Measurements from ENCODE around the gene NPHP4. TPM values are rescaled to one million over a fixed set of nuclear protein-coding genes. Genes with fewer than 3 reads are reported as not detected.

NPHP4 gene
- total RNA-seq, 2 experiments from 2014 or later: 15.4 to 20.3 TPM

DNA sequence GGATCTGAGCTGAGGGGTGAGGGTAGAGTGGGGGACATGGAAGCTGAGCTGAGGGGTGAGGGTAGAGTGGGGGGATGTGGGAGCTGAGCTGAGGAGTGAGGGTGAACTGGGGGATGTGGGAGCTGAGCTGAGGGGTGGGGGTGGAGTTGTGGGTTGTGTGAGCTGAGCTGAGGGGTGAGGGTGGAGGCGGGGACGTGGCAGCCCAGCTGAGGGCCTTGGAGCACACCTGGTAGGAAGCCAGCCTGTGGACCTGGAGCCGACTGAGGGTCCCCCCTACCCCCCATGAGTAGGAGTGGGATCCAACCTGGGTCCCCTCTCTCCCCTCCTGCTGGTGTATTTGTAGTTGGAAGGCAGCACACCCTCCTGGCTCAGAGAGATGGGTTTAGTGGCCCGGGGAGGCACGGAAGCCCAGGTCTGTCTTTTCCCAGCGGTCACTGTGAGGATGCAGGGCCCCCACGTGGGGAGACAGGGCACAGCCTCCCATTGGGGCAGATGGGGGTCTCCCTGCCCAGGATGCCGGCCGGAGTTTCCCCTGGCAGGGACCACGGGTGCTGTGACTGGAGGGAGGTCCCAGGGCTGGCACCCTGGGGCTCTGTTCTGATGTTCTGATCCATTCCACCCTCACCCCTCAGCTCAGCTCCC is 13.2 kb upstream of the NPHP4 start:
- CTCF ChIA-PET: no interaction called here
- H3K27me3 Mint-ChIP-seq: no peaks in the 10 kb centered on the region
- peaks cover 38% of the 10 kb centered on the region for H3K4me1 Mint-ChIP-seq
- peaks cover 4% of the 10 kb centered on the region for H3K36me3 Mint-ChIP-seq
- ATAC-seq (no peak), DNase-seq (no peak)
- H3K27ac Mint-ChIP-seq: no peak overlapping the region
- no peaks in the 10 kb centered on the region for H3K9me3 Mint-ChIP-seq (ENCODE audit: low read depth)
- no peak overlapping the region for H3K4me3 Mint-ChIP-seq

- Mint-ChIP-seq H3K4me3 (no peak overlapping the region), H3K9me3 (ENCODE audit: low read depth) (no peaks in the 10 kb centered on the region), H3K36me3 (peaks cover 4% of the 10 kb centered on the region), H3K27ac (no peak overlapping the region), H3K4me1 (peaks cover 38% of the 10 kb centered on the region), H3K27me3 (no peaks in the 10 kb centered on the region)
- CTCF ChIA-PET: no interaction called here
- ATAC-seq: no peak
- DNase-seq: no peak
Measured at GRCh38 chr1:6004412-6005123, 12.3 kb upstream of the NPHP4 start.

- H3K27me3 Mint-ChIP-seq: no peaks in the 10 kb centered on the region
- H3K4me1 Mint-ChIP-seq: peaks cover 36% of the 10 kb centered on the region
- H3K27ac Mint-ChIP-seq: no peak overlapping the region
- no peak overlapping the region for H3K4me3 Mint-ChIP-seq
- DNase-seq (no peak), ATAC-seq (no peak)
- H3K9me3 Mint-ChIP-seq (ENCODE audit: low read depth): no peaks in the 10 kb centered on the region
- H3K36me3 Mint-ChIP-seq: peaks cover 4% of the 10 kb centered on the region
- CTCF ChIA-PET: interaction anchor here (1.7 kb wide), 1 partner anchor 24 kb away, joined by 3 read pairs; no protein-coding TSS in a partner anchor
Measured at GRCh38 chr1:6003568-6004411, 11.6 kb upstream of the NPHP4 start.

DNA sequence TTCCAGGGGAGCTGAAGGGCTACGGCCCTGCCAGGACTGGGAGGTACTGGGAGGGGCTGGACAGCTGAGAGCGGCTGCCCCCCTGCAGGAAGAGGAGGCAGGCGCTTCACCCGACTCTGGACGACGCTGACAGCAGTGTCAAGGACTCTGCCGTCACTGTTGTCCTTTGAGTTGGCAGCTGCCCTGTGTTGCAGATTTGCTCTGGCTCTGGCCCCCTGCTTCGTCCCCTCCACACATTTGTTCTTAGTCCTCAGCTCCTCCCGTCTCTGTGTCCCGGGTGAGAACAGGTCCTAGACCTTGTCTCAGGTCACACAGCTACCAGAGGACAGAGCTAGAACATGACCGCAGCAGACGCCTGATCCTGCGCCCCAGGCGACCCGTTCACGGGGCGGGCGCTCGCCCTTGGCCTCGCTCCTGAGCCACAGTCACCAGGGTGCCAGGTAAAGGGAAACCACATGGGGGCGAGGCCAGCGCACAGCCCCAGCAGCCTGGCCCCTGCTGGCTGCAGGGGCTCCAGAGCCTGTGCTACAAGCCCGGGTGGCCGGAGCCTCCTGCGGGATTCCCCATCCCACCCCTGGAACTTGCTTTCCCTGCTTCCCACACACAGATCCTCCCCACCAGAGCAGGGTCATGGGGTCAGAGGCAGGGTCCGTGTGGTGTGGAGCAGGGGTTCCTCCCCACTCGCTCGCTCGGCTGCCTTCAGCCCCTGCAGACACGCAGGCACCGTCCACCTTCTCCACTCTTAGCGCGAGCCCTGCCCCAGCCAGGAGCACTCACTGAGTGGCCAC is 10.7 kb upstream of the NPHP4 start:
- CTCF ChIA-PET: interaction anchor here (1.7 kb wide), 1 partner anchor 25 kb away, joined by 3 read pairs; no protein-coding TSS in a partner anchor
- Mint-ChIP-seq H3K27me3 (no peaks in the 10 kb centered on the region), H3K36me3 (peaks cover 4% of the 10 kb centered on the region), H3K27ac (no peak overlapping the region), H3K4me1 (peaks cover 38% of the 10 kb centered on the region), H3K9me3 (ENCODE audit: low read depth) (no peaks in the 10 kb centered on the region), H3K4me3 (no peak overlapping the region)
- ATAC-seq: no peak
- DNase-seq: no peak

GRCh38 chr1:6001992-6002576 is 9.9 kb upstream of the NPHP4 start:
- H3K27ac Mint-ChIP-seq: no peak overlapping the region
- no peak overlapping the region for H3K4me3 Mint-ChIP-seq
- H3K27me3 Mint-ChIP-seq: no peaks in the 10 kb centered on the region
- H3K9me3 Mint-ChIP-seq (ENCODE audit: low read depth): no peaks in the 10 kb centered on the region
- CTCF ChIA-PET: interaction anchor here (1.7 kb wide), 1 partner anchor 26 kb away, joined by 3 read pairs; no protein-coding TSS in a partner anchor
- ATAC-seq (no peak), DNase-seq (no peak)
- peaks cover 32% of the 10 kb centered on the region for H3K4me1 Mint-ChIP-seq
- H3K36me3 Mint-ChIP-seq: peaks cover 5% of the 10 kb centered on the region

DNA sequence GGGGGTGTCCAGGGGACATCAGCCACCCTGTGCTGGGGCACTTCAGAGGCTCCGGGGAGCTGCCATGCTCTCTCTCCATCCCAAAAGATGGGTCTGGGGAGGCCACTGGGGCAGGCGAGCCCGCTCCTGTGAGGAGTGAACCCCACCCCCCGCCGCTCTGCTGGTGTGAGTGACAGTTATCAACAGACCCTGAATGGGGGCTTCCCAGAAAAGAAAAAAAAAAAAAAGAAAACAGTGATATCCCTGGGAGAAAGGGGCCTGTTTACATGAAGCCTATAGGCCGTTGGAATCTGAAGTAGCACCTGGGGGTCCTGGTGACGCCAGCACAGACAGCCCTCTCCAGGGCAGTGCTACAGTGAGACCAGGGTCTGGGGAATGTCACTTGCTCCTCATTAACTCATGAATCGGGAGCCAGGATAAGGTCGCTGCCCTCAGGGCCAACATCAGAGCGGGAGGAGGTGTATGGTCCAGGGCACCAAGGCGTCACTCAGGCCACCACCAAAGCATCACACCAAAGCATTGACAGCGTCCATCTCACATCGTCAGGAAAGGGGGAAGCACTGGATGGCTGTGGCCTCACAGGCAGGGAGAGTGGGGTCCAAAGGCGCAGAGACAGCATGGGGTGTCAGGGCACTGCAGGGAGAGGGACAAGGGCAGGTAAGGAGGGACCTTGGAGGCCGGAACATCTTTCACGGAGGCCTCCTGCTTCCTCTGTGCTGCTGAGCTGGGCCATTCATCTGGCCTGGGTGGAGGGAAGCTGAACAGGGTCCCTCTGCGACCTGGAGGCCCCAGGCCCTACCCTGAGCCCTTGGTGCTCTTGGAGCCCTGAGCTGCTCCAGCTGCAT is 8.4 kb upstream of the NPHP4 start:
- CTCF ChIA-PET: no interaction called here
- no peak for ATAC-seq
- H3K27me3 Mint-ChIP-seq: no peaks in the 10 kb centered on the region
- H3K9me3 Mint-ChIP-seq (ENCODE audit: low read depth): no peaks in the 10 kb centered on the region
- H3K27ac Mint-ChIP-seq: no peak overlapping the region
- no peak overlapping the region for H3K4me3 Mint-ChIP-seq
- H3K4me1 Mint-ChIP-seq: peaks cover 34% of the 10 kb centered on the region
- DNase-seq: no peak
- H3K36me3 Mint-ChIP-seq: peaks cover 5% of the 10 kb centered on the region

DNA sequence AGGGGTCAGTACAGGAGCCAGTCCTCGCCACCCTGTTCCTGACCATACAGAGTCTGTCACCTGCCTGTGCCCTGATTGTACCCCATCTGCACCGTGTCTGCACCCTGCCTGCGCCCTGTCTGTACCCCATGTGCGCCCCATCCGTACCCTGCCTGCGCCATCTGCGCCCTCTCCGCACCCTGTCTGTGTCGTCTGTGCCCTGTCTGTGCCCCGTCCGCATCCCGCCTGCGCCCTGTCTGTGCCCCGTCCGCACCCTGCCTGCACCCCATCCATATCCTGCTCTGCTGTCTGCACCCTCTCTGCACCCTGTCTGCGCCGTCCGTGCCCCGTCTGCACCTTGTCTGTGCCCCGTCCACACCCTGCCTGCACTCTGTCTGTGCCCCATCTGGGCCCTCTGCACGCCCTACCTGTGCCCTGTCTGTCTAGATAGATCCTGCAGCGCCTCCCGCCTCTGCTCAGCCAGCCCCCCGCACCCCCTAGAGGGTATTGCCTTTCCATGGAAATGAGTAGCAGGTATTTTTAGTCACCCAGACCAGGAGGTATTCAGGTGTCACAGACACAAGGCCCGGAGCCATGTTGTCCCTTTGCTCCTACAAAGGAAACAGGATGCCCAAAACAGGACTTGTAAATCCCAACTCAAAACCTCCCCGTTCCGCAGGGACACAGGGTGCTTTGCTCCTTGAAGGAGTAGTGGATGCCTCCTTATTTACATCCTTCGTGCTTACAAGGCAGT is 7.7 kb upstream of the NPHP4 start:
- Mint-ChIP-seq H3K27me3 (no peaks in the 10 kb centered on the region), H3K36me3 (peaks cover 6% of the 10 kb centered on the region), H3K4me1 (peaks cover 36% of the 10 kb centered on the region), H3K27ac (no peak overlapping the region), H3K9me3 (ENCODE audit: low read depth) (no peaks in the 10 kb centered on the region), H3K4me3 (no peak overlapping the region)
- CTCF ChIA-PET: no interaction called here
- ATAC-seq (no peak), DNase-seq (no peak)

- Mint-ChIP-seq H3K9me3 (ENCODE audit: low read depth) (no peaks in the 10 kb centered on the region), H3K36me3 (peaks cover 11% of the 10 kb centered on the region), H3K27ac (peak overlapping the region; percentile 36), H3K4me1 (peaks cover 37% of the 10 kb centered on the region), H3K4me3 (no peak overlapping the region), H3K27me3 (no peaks in the 10 kb centered on the region)
- DNase-seq: no peak
- CTCF ChIA-PET: no interaction called here
- ATAC-seq: no peak
Measured at GRCh38 chr1:5998906-5999301, 6.7 kb upstream of the NPHP4 start.

DNA sequence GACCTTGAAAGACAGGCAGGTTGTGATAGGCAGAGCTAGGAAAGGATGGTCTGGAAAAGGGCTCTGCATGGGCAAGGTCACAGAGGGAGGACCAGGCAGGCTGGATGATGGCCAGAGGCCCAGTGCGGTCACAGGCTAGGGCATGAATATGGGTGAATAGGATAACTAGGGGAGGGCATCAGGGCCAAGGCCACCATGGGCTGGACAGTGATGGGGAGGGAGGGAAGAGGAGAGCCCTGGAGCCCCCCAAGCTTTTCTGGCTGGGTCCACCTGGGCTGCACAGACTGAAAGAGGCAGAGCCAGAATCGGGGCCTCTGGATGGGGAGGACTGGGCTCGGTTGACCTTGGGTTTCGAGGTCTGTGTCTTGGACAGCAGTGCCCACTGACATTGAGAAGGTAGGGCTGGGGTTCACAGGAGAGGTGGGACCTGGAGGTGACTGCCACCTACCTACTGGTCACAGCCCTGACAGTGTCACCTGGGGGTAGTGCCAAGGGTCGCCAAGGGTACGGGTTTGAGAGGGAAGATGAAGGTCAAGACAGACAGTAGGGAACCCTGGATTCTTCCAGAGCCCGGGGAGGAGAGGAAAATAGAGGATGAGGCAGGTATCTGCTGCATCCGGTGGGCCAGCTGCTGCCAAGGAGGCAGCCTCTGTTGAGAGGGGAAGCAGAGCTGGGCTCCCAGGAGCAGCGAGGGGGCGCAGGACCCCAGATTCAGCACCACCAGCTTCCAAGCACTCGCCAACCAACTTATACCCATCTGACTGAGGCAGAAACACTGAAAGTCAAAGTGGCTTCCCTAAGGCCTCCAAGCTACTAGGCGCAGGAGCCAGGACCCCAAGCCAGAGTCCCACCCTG is 6.1 kb upstream of the NPHP4 start:
- H3K9me3 Mint-ChIP-seq (ENCODE audit: low read depth): no peaks in the 10 kb centered on the region
- ATAC-seq: no peak
- peaks cover 9% of the 10 kb centered on the region for H3K36me3 Mint-ChIP-seq
- CTCF ChIA-PET: no interaction called here
- no peak overlapping the region for H3K27ac Mint-ChIP-seq
- peaks cover 32% of the 10 kb centered on the region for H3K4me1 Mint-ChIP-seq
- H3K4me3 Mint-ChIP-seq: no peak overlapping the region
- H3K27me3 Mint-ChIP-seq: no peaks in the 10 kb centered on the region
- DNase-seq: no peak

GRCh38 chr1:5997316-5997715 is 5.1 kb upstream of the NPHP4 start:
- H3K27me3 Mint-ChIP-seq: no peaks in the 10 kb centered on the region
- no peak overlapping the region for H3K4me3 Mint-ChIP-seq
- H3K36me3 Mint-ChIP-seq: peaks cover 8% of the 10 kb centered on the region
- CTCF ChIA-PET: no interaction called here
- no peaks in the 10 kb centered on the region for H3K9me3 Mint-ChIP-seq (ENCODE audit: low read depth)
- ATAC-seq (no peak), DNase-seq (no peak)
- peaks cover 27% of the 10 kb centered on the region for H3K4me1 Mint-ChIP-seq
- no peak overlapping the region for H3K27ac Mint-ChIP-seq

DNA sequence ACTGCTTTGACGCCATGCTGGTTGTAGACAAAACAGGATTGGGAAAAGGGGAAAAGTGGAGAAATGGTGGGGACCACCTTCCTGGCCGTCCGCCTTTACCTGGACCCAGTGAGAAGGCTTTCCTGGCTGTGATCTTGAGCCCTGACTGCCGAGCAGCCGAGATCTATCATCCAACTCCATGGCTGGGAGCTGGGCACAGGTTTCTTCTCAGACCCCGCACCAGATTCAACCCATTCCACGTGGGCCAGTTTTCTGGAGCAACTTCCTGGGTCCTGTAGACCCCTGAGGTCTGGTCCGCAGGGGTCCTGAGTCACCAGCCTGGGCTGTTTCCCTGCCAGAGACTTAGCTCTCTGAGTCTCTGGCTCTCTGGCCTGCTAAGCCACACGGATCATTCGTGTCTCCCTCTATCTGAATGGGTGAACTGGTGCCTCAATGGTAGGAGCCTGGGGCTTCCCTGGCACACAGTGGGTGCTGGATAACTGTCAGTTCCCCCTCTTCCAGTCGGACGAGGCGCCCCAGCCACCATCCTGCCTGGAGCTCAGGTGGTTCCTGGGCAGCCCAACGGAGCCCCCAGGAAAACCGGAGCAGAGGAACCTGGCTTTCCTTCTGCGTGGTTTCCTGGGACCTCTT is 4.5 kb upstream of the NPHP4 start:
- Mint-ChIP-seq H3K27ac (no peak overlapping the region), H3K4me3 (no peak overlapping the region), H3K27me3 (no peaks in the 10 kb centered on the region), H3K36me3 (peaks cover 8% of the 10 kb centered on the region), H3K9me3 (ENCODE audit: low read depth) (no peaks in the 10 kb centered on the region), H3K4me1 (peaks cover 25% of the 10 kb centered on the region)
- CTCF ChIA-PET: no interaction called here
- DNase-seq: no peak
- ATAC-seq: no peak

Data from activated CD8-positive, alpha-beta memory T cell treated with anti-CD3 and anti-CD28 coated beads, Interleukin-2, amount 10 ng/mL, durations not matched to agents 7 days and 5 days (primary cell).